ENCODE results near the gene BST2.

Gene BST2, protein sequence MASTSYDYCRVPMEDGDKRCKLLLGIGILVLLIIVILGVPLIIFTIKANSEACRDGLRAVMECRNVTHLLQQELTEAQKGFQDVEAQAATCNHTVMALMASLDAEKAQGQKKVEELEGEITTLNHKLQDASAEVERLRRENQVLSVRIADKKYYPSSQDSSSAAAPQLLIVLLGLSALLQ

DNA sequence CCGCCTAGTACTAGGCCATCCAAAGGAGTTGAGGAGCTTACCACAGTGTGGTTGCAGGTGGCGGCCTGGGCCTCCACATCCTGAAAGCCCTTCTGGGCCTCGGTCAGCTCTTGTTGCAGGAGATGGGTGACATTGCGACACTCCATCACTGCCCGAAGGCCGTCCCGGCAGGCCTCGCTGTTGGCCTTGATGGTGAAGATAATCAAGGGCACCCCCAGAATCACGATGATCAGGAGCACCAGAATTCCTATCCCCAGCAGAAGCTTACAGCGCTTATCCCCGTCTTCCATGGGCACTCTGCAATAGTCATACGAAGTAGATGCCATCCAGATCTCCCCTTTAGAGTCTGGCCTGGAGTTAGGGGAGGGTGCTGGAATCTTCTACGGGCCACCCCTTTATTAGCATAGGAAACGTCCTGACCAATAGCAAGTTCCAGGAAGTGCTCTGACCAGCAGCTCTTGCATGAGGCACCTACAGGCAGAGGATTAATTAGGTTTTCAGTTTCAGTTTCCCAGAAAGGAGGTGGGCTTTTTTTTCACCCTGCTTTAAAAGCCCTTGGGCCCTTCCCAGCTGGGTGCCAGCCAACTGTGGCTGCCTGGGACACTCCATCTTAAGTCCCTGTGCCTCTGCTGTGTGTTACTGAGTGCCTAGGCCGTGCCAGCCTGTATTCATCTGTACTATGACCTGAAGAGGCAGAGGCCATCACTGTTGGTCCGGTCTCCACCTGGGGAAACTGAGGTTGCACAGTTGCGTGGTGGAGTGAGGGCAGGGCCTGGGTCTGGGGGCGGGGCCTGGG is at the start of gene BST2:
TSS of gene BST2 (minus strand) at position 381 of the 796 bp plus-strand sequence. CDS start at position 326, 55 bp downstream.
- in situ Hi-C loops (cut with MboI; ENCODE audit: low sequenced_read_pairs, unreplicated experiment) = no loop called here
- TF ChIP-seq, protein P1, sequence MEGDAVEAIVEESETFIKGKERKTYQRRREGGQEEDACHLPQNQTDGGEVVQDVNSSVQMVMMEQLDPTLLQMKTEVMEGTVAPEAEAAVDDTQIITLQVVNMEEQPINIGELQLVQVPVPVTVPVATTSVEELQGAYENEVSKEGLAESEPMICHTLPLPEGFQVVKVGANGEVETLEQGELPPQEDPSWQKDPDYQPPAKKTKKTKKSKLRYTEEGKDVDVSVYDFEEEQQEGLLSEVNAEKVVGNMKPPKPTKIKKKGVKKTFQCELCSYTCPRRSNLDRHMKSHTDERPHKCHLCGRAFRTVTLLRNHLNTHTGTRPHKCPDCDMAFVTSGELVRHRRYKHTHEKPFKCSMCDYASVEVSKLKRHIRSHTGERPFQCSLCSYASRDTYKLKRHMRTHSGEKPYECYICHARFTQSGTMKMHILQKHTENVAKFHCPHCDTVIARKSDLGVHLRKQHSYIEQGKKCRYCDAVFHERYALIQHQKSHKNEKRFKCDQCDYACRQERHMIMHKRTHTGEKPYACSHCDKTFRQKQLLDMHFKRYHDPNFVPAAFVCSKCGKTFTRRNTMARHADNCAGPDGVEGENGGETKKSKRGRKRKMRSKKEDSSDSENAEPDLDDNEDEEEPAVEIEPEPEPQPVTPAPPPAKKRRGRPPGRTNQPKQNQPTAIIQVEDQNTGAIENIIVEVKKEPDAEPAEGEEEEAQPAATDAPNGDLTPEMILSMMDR (IDR thresholded peaks at IDR 0.05; ENCODE audit: borderline replicate concordance, control extremely low read depth, extremely low read depth, insufficient read depth, missing control alignments) = no peak
- peak; percentile 94 for DNase-seq (ENCODE audit: low spot score)

DNA sequence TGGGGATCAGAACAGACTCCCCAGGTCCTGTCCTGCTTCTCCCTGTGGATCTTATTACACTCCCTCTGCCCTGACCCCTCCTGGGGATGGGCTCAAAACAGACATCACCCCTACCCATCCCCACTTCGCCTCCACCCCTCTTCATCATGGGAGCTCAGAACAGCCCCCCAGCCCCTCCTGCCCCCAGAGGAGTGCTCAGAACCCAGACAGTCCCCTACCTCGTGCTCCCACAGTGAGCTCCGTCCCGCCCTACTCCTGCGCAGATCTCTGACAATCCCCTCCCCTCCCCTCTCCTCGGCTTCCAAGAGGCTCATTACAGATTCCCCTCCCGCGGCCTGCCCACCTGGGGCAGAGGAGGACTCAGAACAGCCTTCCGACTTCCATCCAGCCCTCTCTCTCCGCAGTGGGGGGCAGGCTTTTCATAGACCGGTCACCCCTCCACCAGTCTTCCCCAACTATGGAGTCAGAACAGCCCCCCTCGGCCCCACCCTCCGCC is 49.2 kb upstream of the BST2 start:
- DNase-seq (ENCODE audit: low spot score) = no peak
- TF ChIP-seq, protein P1 (IDR thresholded peaks at IDR 0.05; ENCODE audit: borderline replicate concordance, control extremely low read depth, extremely low read depth, insufficient read depth, missing control alignments) = no peak
- in situ Hi-C loops (cut with MboI; ENCODE audit: low sequenced_read_pairs, unreplicated experiment) = no loop called here

DNA sequence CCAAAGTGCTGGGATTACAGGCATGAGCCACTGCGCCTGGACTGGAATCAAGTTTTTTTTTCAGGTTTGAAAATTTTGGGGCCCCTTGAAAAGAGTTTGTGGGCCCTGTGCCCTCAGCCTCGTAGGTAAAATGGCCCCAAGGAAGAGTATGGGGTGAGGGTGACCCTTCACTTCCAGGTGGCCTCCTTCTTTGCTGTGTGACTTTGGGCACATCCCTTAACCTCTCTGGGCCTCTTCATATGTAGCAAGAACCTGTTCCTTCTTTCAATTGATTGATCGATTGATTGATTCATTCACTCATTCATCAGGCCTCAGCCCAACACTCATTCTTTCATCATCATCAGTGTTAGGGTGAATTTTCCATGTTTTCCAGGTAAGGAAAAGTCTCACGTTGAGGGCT is 46.4 kb upstream of the BST2 start:
- TF ChIP-seq, protein P1 (IDR thresholded peaks at IDR 0.05; ENCODE audit: borderline replicate concordance, control extremely low read depth, extremely low read depth, insufficient read depth, missing control alignments) = no peak
- DNase-seq (ENCODE audit: low spot score) = no peak
- in situ Hi-C loops (cut with MboI; ENCODE audit: low sequenced_read_pairs, unreplicated experiment) = no loop called here

DNA sequence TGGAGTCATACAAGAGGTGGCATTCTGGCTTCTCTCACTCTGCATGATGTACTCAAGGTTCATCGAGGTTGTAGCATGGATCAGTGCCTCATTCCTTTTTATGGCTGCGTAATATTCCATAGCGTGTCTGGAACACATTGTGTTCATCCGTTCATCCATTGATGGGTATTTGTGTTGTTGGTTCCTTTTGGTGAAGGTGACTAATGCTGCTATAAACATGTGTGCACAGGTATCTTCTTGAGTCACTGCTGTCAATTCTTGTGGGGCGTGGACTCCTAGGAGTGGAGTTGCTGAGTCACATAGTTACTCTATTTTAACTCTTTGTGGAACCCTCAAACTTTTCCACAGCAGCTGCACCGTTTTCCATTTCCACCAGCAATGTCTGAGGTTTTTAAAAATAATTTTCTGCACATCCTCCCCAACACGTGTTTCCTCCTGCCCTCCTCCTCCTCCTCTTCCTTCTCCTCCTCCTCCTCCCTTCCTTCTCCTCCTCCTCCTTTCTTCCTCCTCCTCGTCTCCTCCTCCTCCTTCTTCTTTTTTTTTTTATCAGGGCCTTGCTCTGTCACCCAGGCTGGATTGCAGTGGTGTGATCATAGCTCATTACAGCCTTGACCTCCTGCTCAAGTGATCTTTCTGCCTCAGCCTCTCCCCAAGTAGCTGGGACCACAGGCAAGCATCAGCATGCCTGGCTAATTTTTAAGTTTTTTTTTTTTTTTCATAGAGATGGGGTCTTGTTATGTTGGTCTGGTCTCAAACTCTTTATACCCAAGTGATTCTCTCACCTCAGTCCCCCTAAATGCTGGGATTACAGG is 45.0 kb upstream of the BST2 start:
- peak; percentile 52 for DNase-seq (ENCODE audit: low spot score)
- TF ChIP-seq, protein P1 (IDR thresholded peaks at IDR 0.05; ENCODE audit: borderline replicate concordance, control extremely low read depth, extremely low read depth, insufficient read depth, missing control alignments) = no peak
- in situ Hi-C loops (cut with MboI; ENCODE audit: low sequenced_read_pairs, unreplicated experiment) = no loop called here

DNA sequence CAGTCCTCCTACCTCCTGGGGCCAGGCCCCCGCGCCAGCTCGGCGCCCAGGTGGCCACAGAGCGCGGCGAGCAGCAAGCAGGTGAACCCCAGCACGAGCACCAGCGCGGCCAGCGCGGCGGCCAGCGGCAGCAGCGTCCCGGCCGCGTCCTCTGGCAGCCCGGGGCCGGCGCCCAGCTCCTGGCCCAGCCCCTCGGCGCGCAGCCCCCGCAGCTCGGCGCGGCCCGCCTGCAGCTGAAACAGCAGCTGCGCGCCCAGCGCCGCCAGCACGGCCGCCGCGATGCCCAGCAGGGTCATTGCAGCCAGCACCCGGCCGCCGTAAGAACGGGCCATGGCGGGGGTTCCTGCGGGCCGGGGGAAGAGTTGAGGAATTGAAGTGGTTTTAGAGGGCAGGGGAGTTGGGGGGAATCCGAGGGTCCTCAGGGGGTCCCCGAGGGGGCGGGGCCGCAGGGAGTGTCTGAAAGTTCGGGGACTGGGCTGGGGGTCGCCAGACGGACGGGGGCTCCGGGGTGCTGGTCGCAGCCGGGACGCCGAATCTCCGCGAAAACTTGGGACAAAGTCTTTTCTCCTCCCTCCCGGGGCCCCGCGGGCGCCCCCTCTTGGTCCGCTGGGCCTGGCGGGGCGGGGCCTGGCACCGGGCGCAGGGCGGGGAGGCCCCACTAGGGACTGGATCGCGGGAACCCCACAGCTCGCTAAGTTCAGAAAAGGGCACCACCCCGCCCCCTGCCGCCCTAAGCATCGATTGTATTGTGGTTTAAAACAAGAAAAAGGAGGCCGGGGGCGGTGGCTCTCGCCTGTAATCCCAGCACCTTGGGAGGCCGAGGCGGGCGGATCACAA is 42.9 kb upstream of the BST2 start, which contains the start of gene TMEM221:
TSS of gene TMEM221 (minus strand) at position 538 of the 837 bp plus-strand sequence. CDS start at position 332, 206 bp downstream.
- TF ChIP-seq, protein P1 (IDR thresholded peaks at IDR 0.05; ENCODE audit: borderline replicate concordance, control extremely low read depth, extremely low read depth, insufficient read depth, missing control alignments) = peak; percentile 40
- in situ Hi-C loops (cut with MboI; ENCODE audit: low sequenced_read_pairs, unreplicated experiment) = no loop called here

More for the DNA sequence above, 42.9 kb upstream of the BST2 start, which contains the start of gene TMEM221:
- DNase-seq (ENCODE audit: low spot score) = peak; percentile 81
